Measurements from ENCODE around the gene RELA.

RELA gene

DNA sequence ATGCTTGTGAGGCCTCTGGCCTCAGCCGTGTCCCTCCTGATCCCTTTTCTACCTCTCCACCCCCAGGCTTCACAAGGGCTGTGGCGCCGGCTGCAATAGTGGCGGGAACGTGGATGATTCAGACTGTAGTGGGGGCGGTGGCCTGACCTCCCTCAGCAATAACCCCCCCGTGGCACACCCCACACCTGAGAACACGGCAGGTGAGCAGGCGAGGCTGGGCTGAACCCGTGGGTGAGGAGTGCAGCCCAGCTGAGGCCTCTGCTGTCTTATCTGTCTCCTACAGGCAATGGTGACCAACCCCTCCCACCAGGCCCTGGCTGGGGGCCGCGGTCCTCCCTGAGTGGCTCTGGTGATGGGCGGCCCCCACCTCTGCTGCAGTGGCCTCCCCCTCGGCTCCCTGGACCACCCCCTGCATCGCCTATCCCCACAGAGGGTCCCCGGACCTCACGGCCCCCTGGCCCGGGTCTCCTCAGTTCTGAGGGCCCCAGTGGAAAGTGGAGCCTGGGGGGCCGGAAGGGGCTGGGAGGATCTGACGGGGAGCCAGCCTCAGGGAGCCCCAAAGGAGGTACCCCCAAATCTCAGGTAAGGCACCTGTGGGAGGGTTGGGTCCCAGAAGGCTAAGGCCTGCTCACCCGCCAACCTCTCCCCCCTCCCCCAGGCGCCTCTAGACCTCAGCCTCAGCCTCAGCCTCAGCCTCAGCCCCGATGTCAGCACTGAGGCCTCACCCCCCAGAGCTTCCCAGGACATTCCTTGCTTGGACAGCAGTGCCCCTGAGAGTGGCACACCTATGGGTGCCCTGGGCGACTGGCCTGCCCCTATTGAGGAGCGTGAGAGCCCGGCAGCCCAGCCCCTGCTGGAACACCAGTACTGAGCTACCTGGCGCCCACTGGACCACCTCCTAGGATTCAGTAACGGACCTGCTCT lies 26.3 kb downstream of the RELA start:
- Mint-ChIP-seq H3K36me3 (ENCODE audit: low read depth) (peaks cover 4% of the 10 kb centered on the region), H3K9me3 (no peaks in the 10 kb centered on the region), H3K27me3 (ENCODE audit: low read depth, poor library complexity) (no peaks in the 10 kb centered on the region), H3K4me1 (peaks cover 24% of the 10 kb centered on the region), H3K4me3 (no peak overlapping the region), H3K27ac (no peak overlapping the region)
- DNase-seq, result no peak
- TF ChIP-seq, protein P1, sequence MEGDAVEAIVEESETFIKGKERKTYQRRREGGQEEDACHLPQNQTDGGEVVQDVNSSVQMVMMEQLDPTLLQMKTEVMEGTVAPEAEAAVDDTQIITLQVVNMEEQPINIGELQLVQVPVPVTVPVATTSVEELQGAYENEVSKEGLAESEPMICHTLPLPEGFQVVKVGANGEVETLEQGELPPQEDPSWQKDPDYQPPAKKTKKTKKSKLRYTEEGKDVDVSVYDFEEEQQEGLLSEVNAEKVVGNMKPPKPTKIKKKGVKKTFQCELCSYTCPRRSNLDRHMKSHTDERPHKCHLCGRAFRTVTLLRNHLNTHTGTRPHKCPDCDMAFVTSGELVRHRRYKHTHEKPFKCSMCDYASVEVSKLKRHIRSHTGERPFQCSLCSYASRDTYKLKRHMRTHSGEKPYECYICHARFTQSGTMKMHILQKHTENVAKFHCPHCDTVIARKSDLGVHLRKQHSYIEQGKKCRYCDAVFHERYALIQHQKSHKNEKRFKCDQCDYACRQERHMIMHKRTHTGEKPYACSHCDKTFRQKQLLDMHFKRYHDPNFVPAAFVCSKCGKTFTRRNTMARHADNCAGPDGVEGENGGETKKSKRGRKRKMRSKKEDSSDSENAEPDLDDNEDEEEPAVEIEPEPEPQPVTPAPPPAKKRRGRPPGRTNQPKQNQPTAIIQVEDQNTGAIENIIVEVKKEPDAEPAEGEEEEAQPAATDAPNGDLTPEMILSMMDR (IDR thresholded peaks at IDR 0.05), result no peak

DNA sequence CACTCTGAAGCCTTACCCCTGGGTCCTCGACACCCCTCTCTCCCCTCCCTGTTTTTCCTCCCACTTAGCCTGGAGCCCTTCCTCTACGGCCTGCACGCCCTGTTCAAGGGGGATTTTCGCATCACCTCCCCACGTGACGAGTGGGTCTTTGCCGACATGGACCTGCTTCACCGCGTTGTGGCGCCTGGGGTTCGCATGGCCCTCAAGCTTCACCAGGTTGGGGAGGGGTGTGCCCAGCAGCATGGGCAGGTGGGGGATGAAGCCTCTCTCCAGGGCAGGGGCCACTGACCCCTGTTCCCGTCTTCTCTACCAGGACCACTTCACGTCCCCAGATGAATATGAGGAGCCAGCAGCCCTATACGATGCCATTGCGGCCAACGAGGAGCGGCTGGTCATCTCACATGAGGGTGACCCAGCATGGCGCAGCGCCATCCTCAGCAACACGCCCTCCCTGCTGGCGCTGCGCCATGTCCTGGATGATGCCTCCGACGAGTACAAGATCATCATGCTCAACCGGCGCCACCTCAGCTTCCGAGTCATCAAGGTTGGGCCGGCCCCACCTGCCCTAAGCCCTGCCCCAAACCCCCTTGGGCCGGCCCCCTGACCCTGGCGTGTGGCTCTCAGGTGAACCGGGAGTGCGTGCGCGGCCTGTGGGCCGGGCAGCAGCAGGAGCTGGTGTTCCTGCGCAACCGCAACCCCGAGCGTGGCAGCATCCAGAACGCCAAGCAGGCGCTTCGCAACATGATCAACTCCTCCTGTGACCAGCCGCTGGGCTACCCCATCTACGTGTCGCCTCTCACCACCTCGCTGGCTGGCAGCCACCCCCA lies 27.6 kb downstream of the RELA start:
- H3K4me3 Mint-ChIP-seq, result no peak overlapping the region
- H3K4me1 Mint-ChIP-seq, result peaks cover 24% of the 10 kb centered on the region
- no peaks in the 10 kb centered on the region for H3K9me3 Mint-ChIP-seq
- no peak for DNase-seq
- TF ChIP-seq, protein P1 (IDR thresholded peaks at IDR 0.05), result no peak
- peaks cover 4% of the 10 kb centered on the region for H3K36me3 Mint-ChIP-seq (ENCODE audit: low read depth)
- H3K27me3 Mint-ChIP-seq (ENCODE audit: low read depth, poor library complexity), result no peaks in the 10 kb centered on the region
- H3K27ac Mint-ChIP-seq, result no peak overlapping the region

DNA sequence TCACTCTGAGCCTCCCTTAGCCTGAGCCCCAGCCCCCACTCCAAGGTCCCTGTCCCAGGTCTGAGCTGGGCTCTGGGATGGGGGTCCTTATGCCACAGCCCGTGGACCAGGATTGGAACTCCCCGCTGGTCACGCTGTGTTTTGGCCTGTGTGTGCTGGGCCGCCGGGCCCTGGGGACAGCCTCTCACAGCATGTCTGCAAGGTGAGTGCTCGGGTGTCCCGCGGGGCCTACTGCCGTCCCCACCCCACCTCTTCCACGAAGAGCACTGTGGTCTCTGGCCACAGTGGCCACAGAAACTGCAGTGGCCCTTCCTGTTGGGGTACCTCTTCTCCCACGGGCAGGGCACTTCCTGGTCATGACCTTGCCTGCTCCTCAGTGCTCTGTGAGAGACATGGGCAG lies 28.3 kb downstream of the RELA start:
- Mint-ChIP-seq H3K4me3 (no peak overlapping the region), H3K4me1 (peaks cover 20% of the 10 kb centered on the region), H3K9me3 (no peaks in the 10 kb centered on the region), H3K27me3 (ENCODE audit: low read depth, poor library complexity) (no peaks in the 10 kb centered on the region), H3K36me3 (ENCODE audit: low read depth) (peaks cover 4% of the 10 kb centered on the region), H3K27ac (no peak overlapping the region)
- TF ChIP-seq, protein P1 (IDR thresholded peaks at IDR 0.05), result no peak
- no peak for DNase-seq

DNA sequence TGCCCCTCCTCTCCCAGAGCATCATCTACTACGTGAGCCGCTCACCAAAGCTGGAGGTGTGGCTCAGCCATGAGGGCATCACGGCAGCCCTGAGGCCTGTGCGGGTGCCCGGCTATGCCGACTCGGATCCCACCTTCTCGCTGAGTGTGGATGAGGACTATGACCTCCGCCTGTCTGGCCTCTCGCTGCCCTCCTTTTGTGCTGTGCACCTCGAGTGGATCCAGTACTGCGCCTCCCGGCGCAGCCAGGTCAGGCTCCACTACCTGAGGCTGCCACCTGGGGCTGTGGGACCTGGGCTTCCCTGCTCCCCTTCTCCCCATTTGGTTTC lies 28.6 kb downstream of the RELA start:
- no peaks in the 10 kb centered on the region for H3K27me3 Mint-ChIP-seq (ENCODE audit: low read depth, poor library complexity)
- no peak overlapping the region for H3K4me3 Mint-ChIP-seq
- DNase-seq, result no peak
- peaks cover 4% of the 10 kb centered on the region for H3K36me3 Mint-ChIP-seq (ENCODE audit: low read depth)
- TF ChIP-seq, protein P1 (IDR thresholded peaks at IDR 0.05), result no peak
- no peak overlapping the region for H3K27ac Mint-ChIP-seq
- H3K4me1 Mint-ChIP-seq, result peaks cover 20% of the 10 kb centered on the region
- no peaks in the 10 kb centered on the region for H3K9me3 Mint-ChIP-seq

DNA sequence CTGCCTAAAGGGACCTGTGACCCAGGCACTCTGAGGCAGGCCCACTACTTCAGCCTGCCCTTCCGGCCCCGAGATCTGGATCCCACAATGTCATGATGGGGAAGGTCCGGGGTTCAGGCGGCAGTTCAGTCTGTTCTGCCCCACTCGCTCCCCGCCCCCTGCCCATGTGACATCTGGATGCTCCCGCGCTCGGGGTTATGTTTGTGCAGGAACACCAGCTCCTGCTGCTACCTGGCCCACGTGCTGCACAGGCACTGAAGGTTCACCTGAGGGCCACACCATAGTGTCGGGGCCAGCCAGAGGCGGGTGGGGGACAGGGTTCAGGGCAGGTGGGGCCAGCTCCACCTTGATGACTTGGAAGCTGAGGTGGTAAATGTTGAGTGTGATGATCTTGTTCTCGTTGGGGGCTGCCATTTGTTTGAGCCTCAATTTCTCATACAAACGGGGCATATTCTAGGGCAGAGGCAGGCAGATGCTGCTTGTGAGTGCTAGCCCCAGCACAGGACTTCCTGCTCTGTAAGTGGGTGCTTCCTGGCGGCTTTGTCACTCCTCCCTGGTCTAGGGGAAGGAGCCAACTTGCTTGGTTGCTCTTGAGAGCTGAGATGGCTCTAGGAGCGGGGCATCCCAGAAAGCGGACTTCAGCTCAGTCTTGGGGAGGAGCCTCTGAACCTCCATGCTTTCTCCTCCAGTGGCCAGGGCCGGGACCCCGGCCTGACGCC lies 29.2 kb downstream of the RELA start:
- Mint-ChIP-seq H3K4me1 (peaks cover 14% of the 10 kb centered on the region), H3K36me3 (ENCODE audit: low read depth) (peaks cover 4% of the 10 kb centered on the region), H3K27ac (no peak overlapping the region), H3K4me3 (no peak overlapping the region), H3K27me3 (ENCODE audit: low read depth, poor library complexity) (no peaks in the 10 kb centered on the region), H3K9me3 (no peaks in the 10 kb centered on the region)
- TF ChIP-seq, protein P1 (IDR thresholded peaks at IDR 0.05), result no peak
- no peak for DNase-seq

All from nephron progenitor cell (in vitro differentiated cells).